ENCODE measurements around the gene TRMT5. TPM values are rescaled to one million over a fixed set of nuclear protein-coding genes. Genes with fewer than 3 reads are reported as not detected.

Gene TRMT5
- total and polyA plus RNA-seq, 9 of the 15 experiments (the other 6 are each of a cell fraction or from before 2014, with no cell fraction given): 8.4 to 20.0 (median 15.1) TPM

DNA sequence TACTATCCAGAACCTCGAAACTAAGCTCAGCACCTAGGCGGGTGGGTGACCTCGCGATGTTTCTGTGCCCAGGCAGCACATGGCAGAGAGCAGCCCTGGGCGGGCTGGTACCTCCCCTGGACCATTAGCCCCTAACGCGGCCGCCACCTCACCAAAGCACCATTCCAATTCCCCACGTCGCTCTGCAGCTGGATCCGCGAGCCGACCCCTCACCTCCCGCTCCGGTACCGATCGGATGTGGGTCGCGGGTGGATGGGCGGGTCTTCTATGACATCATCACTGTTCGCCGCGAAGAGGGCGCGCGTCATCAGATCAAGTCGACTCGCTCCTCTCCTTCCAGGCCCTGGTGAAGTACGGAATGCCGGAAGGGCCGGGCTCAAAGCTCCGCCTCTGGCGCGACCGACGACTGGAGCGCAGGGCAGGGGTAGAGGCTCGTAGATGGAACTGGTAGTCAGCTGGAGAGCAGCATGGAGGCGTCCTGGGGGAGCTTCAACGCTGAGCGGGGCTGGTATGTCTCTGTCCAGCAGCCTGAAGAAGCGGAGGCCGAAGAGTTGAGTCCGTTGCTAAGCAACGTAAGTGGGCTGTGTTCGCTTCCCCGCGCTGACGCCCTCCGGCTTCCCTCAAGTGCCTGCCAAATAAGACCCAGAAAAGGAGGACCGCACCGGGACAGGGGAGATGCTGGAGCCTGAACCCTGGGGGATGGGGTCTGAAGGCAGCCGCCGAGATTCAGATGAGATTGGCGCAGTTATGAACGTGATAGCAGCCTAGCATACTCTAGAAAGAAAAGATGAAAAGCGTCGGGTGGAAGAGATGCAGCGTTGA is at the start of gene TRMT5, which contains the start of gene SLC38A6 (continued):
- TF ChIP-seq ZHX1 (conservative IDR thresholded peaks at IDR 0.05; ENCODE audit: low read length) (no peak), MYC (IDR thresholded peaks at IDR 0.05; ENCODE audit: low read depth, low read length) (peak; percentile 72; the same call in 1 of the 2 replicates), MYC (CRISPR knock-in tag; IDR thresholded peaks at IDR 0.05; ENCODE audit: borderline replicate concordance, low read depth) (0 out of 2 replicates have a peak, but pooled peaks have one; percentile 43), DLX4 (CRISPR knock-in tag; IDR thresholded peaks at IDR 0.05) (no peak), PURB (CRISPR knock-in tag; IDR thresholded peaks at IDR 0.05; ENCODE audit: low read depth) (no peak), UBTF (IDR thresholded peaks at IDR 0.05; ENCODE audit: borderline replicate concordance in 1 of 2, low read depth in 2 of 2, low read length in 2 of 2) (0 out of 4 replicates have a peak, but pooled peaks of 1 of the 2 experiments have one; percentile 38), IRF9 (tag; IDR thresholded peaks at IDR 0.05) (no peak), PYGO2 (tag; IDR thresholded peaks at IDR 0.05) (no peak), MEIS2 (IDR thresholded peaks at IDR 0.05; ENCODE audit: partially characterized antibody) (peak; percentile 25), ZNF583 (CRISPR knock-in tag; IDR thresholded peaks at IDR 0.05) (no peak), IRF2 (CRISPR knock-in tag; IDR thresholded peaks at IDR 0.05) (no peak), NR2C1 (IDR thresholded peaks at IDR 0.05) (no peak; the same call in 1 of the 2 replicates), NR2C1 (tag; IDR thresholded peaks at IDR 0.05) (0 out of 2 replicates have a peak, but pooled peaks have one; percentile 45), GMEB1 (CRISPR knock-in tag; IDR thresholded peaks at IDR 0.05) (0 out of 2 replicates have a peak, but pooled peaks have one; percentile 24), TEAD1 (CRISPR knock-in tag; IDR thresholded peaks at IDR 0.05) (peak in 1 of 2 experiments; percentile 85; a peak in 2 of 4 replicates), ZNF586 (CRISPR knock-in tag; conservative IDR thresholded peaks at IDR 0.05) (no peak)
- TF ChIP-seq, protein P1, sequence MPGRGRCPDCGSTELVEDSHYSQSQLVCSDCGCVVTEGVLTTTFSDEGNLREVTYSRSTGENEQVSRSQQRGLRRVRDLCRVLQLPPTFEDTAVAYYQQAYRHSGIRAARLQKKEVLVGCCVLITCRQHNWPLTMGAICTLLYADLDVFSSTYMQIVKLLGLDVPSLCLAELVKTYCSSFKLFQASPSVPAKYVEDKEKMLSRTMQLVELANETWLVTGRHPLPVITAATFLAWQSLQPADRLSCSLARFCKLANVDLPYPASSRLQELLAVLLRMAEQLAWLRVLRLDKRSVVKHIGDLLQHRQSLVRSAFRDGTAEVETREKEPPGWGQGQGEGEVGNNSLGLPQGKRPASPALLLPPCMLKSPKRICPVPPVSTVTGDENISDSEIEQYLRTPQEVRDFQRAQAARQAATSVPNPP (IDR thresholded peaks at IDR 0.05; ENCODE audit: borderline replicate concordance, insufficient read depth, insufficient read length): no peak
